Mucosa of descending colon (tissue), 3 donors: ENCODE data around the gene CDC42BPB. TPM values are rescaled to one million over a fixed set of nuclear protein-coding genes. Genes with fewer than 3 reads are reported as not detected.

Experiments used
- ATAC-seq: fragments of 200-7000 bp; cut with Tn5 transposase; one replicate; pipeline ENCODE4 v1.9.1; 2020; ENCODE audit warnings: mild to moderate bottlenecking, moderate library complexity
- DNase-seq, 3 donors: peaks; one replicate each; pipeline ENCODE4 v3.0.0-alpha.2; 2020
- H3K36me3 ChIP-seq: fragments of 200-600 bp; one replicate; pipeline ENCODE4 v1.8.0; 2021; ENCODE audit warnings: low read depth, mild to moderate bottlenecking
- H3K4me1 ChIP-seq: fragments of 200-600 bp; one replicate; pipeline ENCODE4 v1.8.0; 2021; ENCODE audit warnings: low read depth, mild to moderate bottlenecking
- H3K4me3 ChIP-seq: fragments of 200-600 bp; one replicate; pipeline ENCODE4 v1.8.0; 2021; ENCODE audit warnings: mild to moderate bottlenecking
- H3K9me3 ChIP-seq: fragments of 200-600 bp; one replicate; pipeline ENCODE4 v1.8.0; 2021; ENCODE audit warnings: mild to moderate bottlenecking
- CTCF ChIP-seq: fragments of 200-600 bp; IDR thresholded peaks from one replicate; pipeline ENCODE4 v1.8.0; 2022; ENCODE audit warnings: antibody characterized with exemption, mild to moderate bottlenecking
- intact Hi-C, 2 donors: fragments of 100-400 bp; cut with DNase I in 1 of 2; cut with micrococcal nuclease in 1 of 2; formaldehyde crosslinking; loops; one replicate each; pipeline versions ENCODE4 v1.11.0 to v1.11.1; 2022; cut with DNase I, micrococcal nuclease
- total RNA-seq, 3 donors: library from RNA; stranded (reverse); fragmentation: NEBNext Ultra II Directional in 2 of 3; extraction: Animal tissue kit (Norgen Biotek cat#: 25700) in 2 of 3; gene quantifications; one replicate each; pipeline versions ENCODE4 v1.2.1 to v1.2.4, GENCODE V29; 2021 to 2023
- donor health status: DM: no; HTN: no; CAD: no; lungs with moderate emphysema.
- donor health status: DM: no; HTN: no; CAD: no.
- donor health status: DM: no; HTN: yes; CAD: no.

Gene CDC42BPB
- total RNA-seq, 3 donors from 2014 or later = 77.6 to 106 (median 84.4) TPM

DNA sequence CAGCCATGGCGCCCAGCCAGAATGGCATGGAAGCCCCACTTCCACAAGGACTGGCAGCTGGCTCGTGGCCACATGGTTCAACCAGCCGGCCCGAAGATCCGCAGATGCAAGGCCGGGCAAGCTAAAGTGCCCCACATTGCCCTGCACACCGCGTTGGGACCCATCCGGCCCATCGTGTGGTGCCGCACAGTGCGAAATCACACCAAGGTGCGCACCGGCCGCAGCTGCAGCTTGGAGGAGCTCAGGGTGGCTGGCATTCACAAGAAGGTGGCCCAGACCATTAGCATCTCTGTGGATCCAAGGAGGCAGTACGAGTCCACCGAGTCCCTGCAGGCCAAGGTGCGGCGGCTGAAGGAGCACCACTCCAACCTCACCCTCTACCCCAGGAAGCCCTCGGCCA, 15.9 kb downstream of the CDC42BPB start:
- DNase-seq = no peak
- H3K36me3 ChIP-seq = no peaks in the 10 kb centered on the region
- peaks cover 3% of the 10 kb centered on the region for H3K4me1 ChIP-seq
- no peaks in the 10 kb centered on the region for H3K9me3 ChIP-seq
- no peak for TF ChIP-seq CTCF
- no peak overlapping the region for H3K4me3 ChIP-seq
- no peak for ATAC-seq
- intact Hi-C loops = no loop called here

GRCh38 chr14:103033681-103034096, 23.7 kb downstream of the CDC42BPB start:
- no peaks in the 10 kb centered on the region for H3K9me3 ChIP-seq
- peaks cover 44% of the 10 kb centered on the region for H3K4me1 ChIP-seq
- no peak overlapping the region for H3K4me3 ChIP-seq
- TF ChIP-seq CTCF = no peak
- ATAC-seq (peak; percentile 91), DNase-seq (peak in 2 of 3 donors; percentile 66 to 75)
- no peaks in the 10 kb centered on the region for H3K36me3 ChIP-seq
- intact Hi-C loops = no loop called here

DNA sequence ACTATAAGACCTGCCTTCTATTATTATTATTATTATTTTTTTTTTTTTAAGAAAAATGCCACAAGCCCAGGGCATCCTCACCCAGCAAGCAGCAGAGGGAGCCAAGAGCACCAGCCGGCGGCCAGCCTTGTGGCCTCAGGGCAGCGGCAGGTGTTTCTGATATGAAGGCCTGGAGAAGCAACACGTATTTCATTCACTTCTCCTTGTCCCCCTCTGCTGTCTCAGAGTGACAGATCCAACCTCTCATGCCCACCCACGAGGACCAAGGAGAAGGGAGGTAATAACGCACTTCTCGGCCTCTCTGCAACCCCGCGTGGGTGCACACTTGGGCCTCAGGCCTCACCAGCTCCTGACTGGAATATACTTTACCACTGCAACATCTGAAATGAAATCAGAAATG, 25.4 kb downstream of the CDC42BPB start:
- no peaks in the 10 kb centered on the region for H3K9me3 ChIP-seq
- no peak overlapping the region for H3K4me3 ChIP-seq
- peak; percentile 43 for ATAC-seq
- intact Hi-C loops = no loop called here
- no peaks in the 10 kb centered on the region for H3K36me3 ChIP-seq
- DNase-seq = peak in 2 of 3 donors; percentile 50 to 62
- peaks cover 57% of the 10 kb centered on the region for H3K4me1 ChIP-seq
- no peak for TF ChIP-seq CTCF

DNA sequence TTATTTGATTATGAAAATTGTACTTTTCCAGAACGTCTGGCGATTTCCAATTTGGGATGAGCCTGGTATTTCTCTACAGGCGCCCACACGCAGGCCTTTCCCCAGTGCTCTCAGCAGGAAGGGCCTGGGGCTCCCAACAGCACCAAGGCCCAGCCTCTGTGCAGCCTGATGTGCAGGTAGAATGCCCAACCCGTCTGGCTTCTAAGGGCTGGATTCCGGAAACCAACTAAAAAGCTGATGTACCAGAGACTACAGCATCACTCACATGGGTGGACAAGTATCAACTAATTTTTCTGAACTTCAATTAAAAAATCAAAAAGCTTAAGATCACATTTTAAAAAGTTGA, 25.8 kb downstream of the CDC42BPB start:
- Histone ChIP-seq H3K4me3 (no peak overlapping the region), H3K36me3 (no peaks in the 10 kb centered on the region), H3K4me1 (peaks cover 58% of the 10 kb centered on the region), H3K9me3 (no peaks in the 10 kb centered on the region)
- intact Hi-C loops = no loop called here
- DNase-seq (no peak), ATAC-seq (peak; percentile 3)
- no peak for TF ChIP-seq CTCF

GRCh38 chr14:103030741-103031565, 26.4 kb downstream of the CDC42BPB start:
- TF ChIP-seq CTCF = no peak
- no peaks in the 10 kb centered on the region for H3K9me3 ChIP-seq
- peak; percentile 3 for ATAC-seq
- no peaks in the 10 kb centered on the region for H3K36me3 ChIP-seq
- intact Hi-C loops = no loop called here
- no peak for DNase-seq
- peaks cover 61% of the 10 kb centered on the region for H3K4me1 ChIP-seq
- H3K4me3 ChIP-seq = no peak overlapping the region
